Measurements from ENCODE around the gene DISC1. TPM values are rescaled to one million over a fixed set of nuclear protein-coding genes. Genes with fewer than 3 reads are reported as not detected.

Gene DISC1
- total RNA-seq, 2 donors from 2014 or later, result 2.3 to 7.0 TPM

GRCh38 chr1:231721436-231721835, 94.8 kb downstream of the DISC1 start:
- Histone ChIP-seq H3K4me3 (no peak overlapping the region), H3K36me3 (replicated peaks in 1 of 2; ENCODE audit: insufficient read depth in 1 of 2, low read depth in 2 of 2) (no peaks in the 10 kb centered on the region), H3K9me3 (no peaks in the 10 kb centered on the region), H3K4me1 (no peaks in the 10 kb centered on the region), H3K27ac (no peak overlapping the region), H3K27me3 (no peaks in the 10 kb centered on the region)
- intact Hi-C loops (cut with DNase I), result no loop called here
- no peak for TF ChIP-seq CTCF (IDR thresholded peaks at IDR 0.05)
- TF ChIP-seq POLR2A (IDR thresholded peaks at IDR 0.05), result no peak
- no peak for DNase-seq
- no peak for ATAC-seq

- Histone ChIP-seq H3K4me1 (no peaks in the 10 kb centered on the region), H3K4me3 (no peak overlapping the region), H3K27me3 (no peaks in the 10 kb centered on the region), H3K27ac (no peak overlapping the region), H3K36me3 (replicated peaks in 1 of 2; ENCODE audit: insufficient read depth in 1 of 2, low read depth in 2 of 2) (no peaks in the 10 kb centered on the region), H3K9me3 (no peaks in the 10 kb centered on the region)
- intact Hi-C loops (cut with DNase I), result no loop called here
- WGBS, 2 donors, result 85 to 90% methylated on average over 6 of the region's 6 CpGs
- DNase-seq (no peak), ATAC-seq (no peak)
- TF ChIP-seq CTCF (IDR thresholded peaks at IDR 0.05) (no peak), POLR2A (IDR thresholded peaks at IDR 0.05) (no peak)
These were observed 95.8 kb downstream of the DISC1 start for GRCh38 chr1:231722356-231722755.

DNA sequence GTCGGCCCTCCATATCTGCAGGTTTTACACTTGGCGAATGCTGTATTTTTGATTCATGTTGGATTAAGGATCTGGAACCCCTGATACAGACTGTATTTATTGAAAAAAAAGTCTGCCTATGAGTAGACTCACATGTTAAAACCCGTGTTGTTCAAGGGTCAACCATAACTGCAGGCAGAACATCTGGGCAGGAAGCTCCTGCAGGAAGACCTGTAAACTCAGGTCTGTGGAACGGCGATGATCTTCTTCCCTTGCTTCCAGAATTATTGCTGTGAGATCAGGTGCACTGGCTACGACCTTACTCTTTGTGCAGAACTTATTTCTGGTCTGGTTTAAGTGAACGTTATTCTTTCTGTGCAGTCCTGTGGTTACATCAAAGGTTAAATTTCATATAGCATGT, 96.6 kb downstream of the DISC1 start:
- Histone ChIP-seq H3K4me1 (no peaks in the 10 kb centered on the region), H3K4me3 (no peak overlapping the region), H3K9me3 (no peaks in the 10 kb centered on the region), H3K36me3 (replicated peaks in 1 of 2; ENCODE audit: insufficient read depth in 1 of 2, low read depth in 2 of 2) (no peaks in the 10 kb centered on the region), H3K27me3 (no peaks in the 10 kb centered on the region), H3K27ac (no peak overlapping the region)
- 79 to 82% methylated on average over 7 of the region's 7 CpGs for WGBS, 2 donors
- TF ChIP-seq POLR2A (IDR thresholded peaks at IDR 0.05), result no peak
- no peak for TF ChIP-seq CTCF (IDR thresholded peaks at IDR 0.05)
- ATAC-seq (no peak), DNase-seq (no peak)
- intact Hi-C loops (cut with DNase I), result no loop called here

DNA sequence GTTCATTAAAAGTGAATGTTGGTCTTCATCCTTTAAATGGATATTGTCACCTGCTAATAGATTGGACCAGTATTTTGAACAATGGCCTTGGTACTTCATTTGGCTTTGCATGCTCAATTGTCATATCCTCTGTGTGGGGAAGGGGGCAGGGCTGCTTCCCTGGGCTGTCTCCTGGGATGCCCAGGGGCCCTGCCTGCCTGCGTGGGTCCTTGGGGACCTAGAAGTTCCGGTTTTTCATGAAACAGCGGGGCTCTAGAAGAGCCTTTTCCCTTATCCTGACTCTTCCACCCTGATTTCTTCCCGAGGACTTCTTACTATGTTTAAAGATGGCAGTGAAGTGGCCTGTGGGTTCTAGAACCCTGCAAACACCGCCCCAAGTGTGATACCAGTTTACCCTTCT, 97.5 kb downstream of the DISC1 start:
- 84 to 91% methylated on average over 5 of the region's 5 CpGs for WGBS, 2 donors
- intact Hi-C loops (cut with DNase I), result no loop called here
- Histone ChIP-seq H3K4me1 (no peaks in the 10 kb centered on the region), H3K9me3 (no peaks in the 10 kb centered on the region), H3K27ac (no peak overlapping the region), H3K27me3 (no peaks in the 10 kb centered on the region), H3K36me3 (replicated peaks in 1 of 2; ENCODE audit: insufficient read depth in 1 of 2, low read depth in 2 of 2) (no peaks in the 10 kb centered on the region), H3K4me3 (no peak overlapping the region)
- ATAC-seq (no peak), DNase-seq (no peak)
- TF ChIP-seq POLR2A (IDR thresholded peaks at IDR 0.05) (no peak), CTCF (IDR thresholded peaks at IDR 0.05) (no peak)

DNA sequence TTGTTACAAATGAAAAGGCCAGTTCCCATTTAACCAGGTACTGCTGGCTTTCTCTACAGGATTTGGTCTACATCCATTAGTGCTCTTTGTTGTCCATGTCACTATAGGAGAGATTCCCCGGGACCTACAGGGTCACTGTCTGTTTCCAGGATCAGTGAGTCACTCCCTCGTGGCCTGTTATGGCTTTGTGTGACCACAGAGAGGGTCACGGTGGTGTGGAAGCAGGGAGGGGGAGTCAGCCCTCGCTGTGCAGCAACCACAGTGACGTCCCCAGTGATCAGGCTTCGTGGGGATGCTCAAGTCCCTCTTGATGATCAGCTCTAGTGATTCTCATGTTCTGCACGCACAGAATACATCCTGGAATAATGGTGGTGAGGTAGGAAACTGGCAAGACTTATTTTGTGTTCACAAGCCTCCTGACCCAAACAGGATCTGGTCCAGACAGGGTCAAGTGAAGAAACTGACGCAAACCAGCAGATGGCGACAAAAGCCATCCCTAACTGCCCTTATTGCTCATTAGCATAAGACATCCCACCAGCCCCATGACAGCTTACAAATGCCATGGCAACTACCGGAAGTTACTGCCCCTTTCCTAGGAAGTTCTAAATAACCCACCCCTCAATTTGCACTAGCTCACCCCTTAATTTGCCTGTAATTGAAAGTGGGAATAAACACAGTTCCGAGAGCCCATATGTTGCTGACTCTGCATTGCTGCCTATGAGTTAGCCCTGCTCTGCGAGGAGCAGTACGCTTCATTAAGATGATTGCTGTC, 98.5 kb downstream of the DISC1 start:
- Histone ChIP-seq H3K36me3 (replicated peaks in 1 of 2; ENCODE audit: insufficient read depth in 1 of 2, low read depth in 2 of 2) (no peaks in the 10 kb centered on the region), H3K9me3 (no peaks in the 10 kb centered on the region), H3K4me3 (no peak overlapping the region), H3K27me3 (no peaks in the 10 kb centered on the region), H3K27ac (no peak overlapping the region), H3K4me1 (no peaks in the 10 kb centered on the region)
- WGBS, 2 donors, result 56 to 74% methylated on average over 3 to 13 of the region's 13 CpGs
- intact Hi-C loops (cut with DNase I), result no loop called here
- ATAC-seq, result no peak
- no peak for TF ChIP-seq POLR2A (IDR thresholded peaks at IDR 0.05)
- TF ChIP-seq CTCF (IDR thresholded peaks at IDR 0.05), result peak in 3 of 7 experiments; percentile 8 to 17 (median 14)
- peak in 2 of 4 donors; percentile 14 to 27 for DNase-seq
